Activated B cell treated with CpG ODN at 0.5 μM for 24 hours (primary cell): Measurements from ENCODE around the gene PRX. TPM values are rescaled to one million over a fixed set of nuclear protein-coding genes. Genes with fewer than 3 reads are reported as not detected.

Source experiments
- ATAC-seq: fragments of 200-7000 bp; cut with Tn5 transposase; one replicate; pipeline ENCODE4 v1.10.0; 2021; ENCODE audit warnings: low read depth, mild to moderate bottlenecking, moderate library complexity
- CTCF ChIA-PET: fragments of 350-600 bp; sonication (Branson Sonifier 250); formaldehyde crosslinking; loops from one replicate; lab custom pipeline; 2021; ENCODE audit warnings: antibody characterized with exemption; lab: Charles Lee
- POLR2A ChIA-PET: fragments of 350-600 bp; sonication (Branson Sonifier 250); formaldehyde crosslinking; loops from one replicate; lab custom pipeline; 2021; ENCODE audit warnings: antibody characterized with exemption; lab: Charles Lee
- DNase-seq: peaks from one replicate; pipeline ENCODE4 v3.0.0; 2022
- H3K27ac Mint-ChIP-seq: one replicate; pipeline ENCODE4 v1.8.0; 2020; ENCODE audit warnings: mixed read lengths
- H3K27me3 Mint-ChIP-seq: one replicate; pipeline ENCODE4 v1.8.0; 2021; ENCODE audit warnings: mixed read lengths
- H3K36me3 Mint-ChIP-seq: one replicate; pipeline ENCODE4 v1.8.0; 2021; ENCODE audit warnings: low read depth, mixed read lengths
- H3K4me1 Mint-ChIP-seq: one replicate; pipeline ENCODE4 v1.8.0; 2021; ENCODE audit warnings: mixed read lengths
- H3K4me3 Mint-ChIP-seq: one replicate; pipeline ENCODE4 v1.8.0; 2020; ENCODE audit warnings: mild to moderate bottlenecking, mixed read lengths
- H3K9me3 Mint-ChIP-seq: one replicate; pipeline ENCODE4 v1.8.0; 2020; ENCODE audit warnings: mixed read lengths
- CTCF ChIP-seq: fragments of 200-600 bp; IDR thresholded peaks from one replicate; pipeline ENCODE4 v1.8.0; 2022; ENCODE audit warnings: antibody characterized with exemption, mild to moderate bottlenecking
- intact Hi-C: fragments of 100-400 bp; cut with micrococcal nuclease; formaldehyde crosslinking; loops from one replicate; pipeline ENCODE4 v1.15.1; 2024
- total RNA-seq: library from RNA; stranded (reverse); gene quantifications from 2 replicates; pipeline ENCODE4 v1.2.3, GENCODE V29; 2022

PRX gene
- total RNA-seq, 1 donor from 2014 or later = 1.7 TPM

DNA sequence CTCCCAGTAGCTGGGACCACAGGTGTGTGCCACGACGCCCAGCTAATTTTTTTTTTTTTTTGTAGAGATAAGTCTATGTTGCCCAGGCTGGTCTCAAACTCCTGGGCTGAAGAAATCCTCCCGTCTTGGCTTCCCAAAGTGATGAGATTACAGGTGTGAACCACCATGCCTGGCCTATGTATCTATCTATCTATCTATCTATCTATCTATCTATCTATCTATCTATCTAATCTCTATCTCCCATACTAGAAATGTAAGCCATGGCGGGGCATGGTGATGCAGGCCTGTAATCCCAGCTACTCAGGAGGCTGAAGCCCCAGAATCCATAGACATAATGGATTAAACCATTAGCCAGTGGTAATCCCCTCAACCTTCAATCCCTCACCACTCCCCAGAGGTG is 37.5 kb upstream of the PRX start:
- POLR2A ChIA-PET = no interaction called here
- ATAC-seq = no peak
- DNase-seq = no peak
- H3K36me3 Mint-ChIP-seq = peaks cover 2% of the 10 kb centered on the region
- no peaks in the 10 kb centered on the region for H3K27me3 Mint-ChIP-seq
- no peaks in the 10 kb centered on the region for H3K9me3 Mint-ChIP-seq
- H3K4me1 Mint-ChIP-seq = no peaks in the 10 kb centered on the region
- H3K4me3 Mint-ChIP-seq = no peak overlapping the region
- TF ChIP-seq CTCF = no peak
- CTCF ChIA-PET = no interaction called here
- H3K27ac Mint-ChIP-seq = no peak overlapping the region
- intact Hi-C loops = no loop called here

GRCh38 chr19:40449506-40449905 is 36.3 kb upstream of the PRX start:
- Mint-ChIP-seq H3K27ac (no peak overlapping the region), H3K27me3 (no peaks in the 10 kb centered on the region), H3K4me3 (no peak overlapping the region), H3K4me1 (peaks cover 6% of the 10 kb centered on the region), H3K36me3 (peaks cover 2% of the 10 kb centered on the region), H3K9me3 (no peaks in the 10 kb centered on the region)
- POLR2A ChIA-PET = interaction anchor here (0.7 kb wide), 1 partner anchor 121 kb away, joined by 3 read pairs; no protein-coding TSS in a partner anchor
- intact Hi-C loops = no loop called here
- no peak for ATAC-seq
- DNase-seq = no peak
- TF ChIP-seq CTCF = no peak
- CTCF ChIA-PET = no interaction called here

DNA sequence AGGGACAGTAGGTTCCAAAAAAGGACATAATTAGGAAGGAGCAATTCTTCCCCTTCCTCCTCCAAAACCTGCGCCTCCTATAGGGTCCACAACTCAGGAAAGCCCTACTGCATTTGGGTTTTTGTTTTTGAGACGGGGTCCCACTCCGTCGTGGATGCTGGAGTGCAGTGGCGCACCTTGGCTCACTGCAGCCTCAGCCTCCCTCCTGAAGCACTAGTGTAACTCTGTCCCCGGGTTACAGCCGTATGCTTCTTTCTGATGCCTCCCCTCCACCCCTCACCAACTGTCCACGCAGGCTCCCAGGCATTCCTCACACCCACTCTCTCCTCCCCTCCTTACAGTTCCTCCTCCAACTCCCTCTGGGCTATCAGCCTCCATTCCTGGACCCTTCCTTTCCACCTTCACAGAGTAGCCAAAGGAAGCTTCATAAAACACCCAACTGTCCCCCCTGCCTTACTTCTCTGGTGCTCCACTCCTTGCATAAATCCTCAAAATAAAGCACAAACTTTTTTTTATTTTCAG is 33.1 kb upstream of the PRX start:
- H3K27me3 Mint-ChIP-seq = no peaks in the 10 kb centered on the region
- ATAC-seq = no peak
- no peak for DNase-seq
- H3K27ac Mint-ChIP-seq = no peak overlapping the region
- no peak for TF ChIP-seq CTCF
- CTCF ChIA-PET = interaction anchor here (0.7 kb wide), 1 partner anchor 26 kb away, joined by 4 read pairs; no protein-coding TSS in a partner anchor
- H3K4me1 Mint-ChIP-seq = peaks cover 20% of the 10 kb centered on the region
- H3K36me3 Mint-ChIP-seq = peaks cover 28% of the 10 kb centered on the region
- intact Hi-C loops = no loop called here
- no peaks in the 10 kb centered on the region for H3K9me3 Mint-ChIP-seq
- H3K4me3 Mint-ChIP-seq = no peak overlapping the region
- POLR2A ChIA-PET = no interaction called here

DNA sequence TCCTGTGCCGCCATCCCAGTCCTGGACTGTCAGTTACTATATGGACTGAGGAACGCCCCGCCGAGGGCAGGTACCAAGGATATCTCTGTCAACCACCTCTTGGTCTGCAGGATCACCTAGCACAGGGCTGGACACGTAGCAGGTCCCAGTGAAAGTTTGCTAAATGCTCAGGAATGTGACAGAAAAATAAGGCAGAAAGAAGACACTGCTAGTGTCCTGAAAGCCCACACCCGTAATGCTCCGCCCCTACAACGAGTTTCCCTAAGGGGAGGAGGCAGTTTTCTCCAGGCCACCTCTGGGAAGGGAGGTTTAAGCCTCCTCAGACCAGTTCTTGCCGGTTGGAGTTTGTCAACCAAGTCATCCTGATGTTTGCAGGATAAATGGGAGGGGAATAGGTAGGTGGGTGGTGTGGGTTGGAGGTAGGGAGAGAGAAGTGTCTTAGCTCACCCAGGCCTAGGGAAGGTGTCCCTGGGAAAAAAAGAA is 32.6 kb upstream of the PRX start:
- DNase-seq (no peak), ATAC-seq (no peak)
- H3K4me1 Mint-ChIP-seq = peaks cover 24% of the 10 kb centered on the region
- TF ChIP-seq CTCF = no peak
- ChIA-PET POLR2A (interaction anchor here (3.3 kb wide), 1 partner anchor 18 kb away, joined by 42 read pairs; the partner anchor contains the start of gene BLVRB), CTCF (interaction anchor here (3.9 kb wide), 1 partner anchor 26 kb away, joined by 49 read pairs; no protein-coding TSS in a partner anchor)
- no peaks in the 10 kb centered on the region for H3K27me3 Mint-ChIP-seq
- H3K4me3 Mint-ChIP-seq = no peak overlapping the region
- intact Hi-C loops = no loop called here
- peaks cover 33% of the 10 kb centered on the region for H3K36me3 Mint-ChIP-seq
- no peaks in the 10 kb centered on the region for H3K9me3 Mint-ChIP-seq
- no peak overlapping the region for H3K27ac Mint-ChIP-seq

GRCh38 chr19:40444825-40445312 is 31.7 kb upstream of the PRX start:
- ChIA-PET CTCF (interaction anchor here (3.6 to 3.9 kb wide), 2 partner anchors 25 to 140 kb away, joined by 13 to 49 read pairs; no protein-coding TSS in a partner anchor), POLR2A (interaction anchor here (0.6 to 4.4 kb wide), 8 partner anchors 9 to 165 kb away, joined by 4 to 104 read pairs (median 28); partner anchors contain the start of genes BLVRB, C19orf47, PLD3 and SERTAD1)
- Mint-ChIP-seq H3K36me3 (peaks cover 42% of the 10 kb centered on the region), H3K27me3 (no peaks in the 10 kb centered on the region), H3K27ac (peak overlapping the region; percentile 97), H3K4me3 (peak overlapping the region; percentile 98), H3K9me3 (no peaks in the 10 kb centered on the region), H3K4me1 (peaks cover 24% of the 10 kb centered on the region)
- no peak for ATAC-seq
- no peak for TF ChIP-seq CTCF
- DNase-seq = no peak
- intact Hi-C loops = loop anchor here (1.0 to 5.0 kb wide), 11 partner anchors 20 to 907 kb away; partner anchors contain the start of genes AKT2, BLVRB, C19orf47 and EGLN2
